Hepatocyte (in vitro differentiated cells): ENCODE data around the gene BEAN1. TPM values are rescaled to one million over a fixed set of nuclear protein-coding genes. Genes with fewer than 3 reads are reported as not detected.

Experiments
- DNase-seq: peaks from one replicate; pipeline ENCODE4 v3.0.0-alpha.2; 2016; ENCODE audit warnings: low spot score
- H2AFZ ChIP-seq: fragments of 200-600 bp; sonication (generic); 2 replicates; pipeline ENCODE4 v1.6.0; 2016; ENCODE audit warnings: antibody characterized with exemption, mild to moderate bottlenecking
- H3K27ac ChIP-seq: fragments of 200-600 bp; sonication (generic); 2 replicates; pipeline ENCODE4 v1.5.1; 2016; ENCODE audit warnings: mild to moderate bottlenecking
- H3K27me3 ChIP-seq: fragments of 200-600 bp; sonication (generic); 2 replicates; pipeline ENCODE4 v1.6.1; 2016
- H3K36me3 ChIP-seq: fragments of 200-600 bp; sonication (generic); replicated peaks from 2 replicates; pipeline ENCODE4 v1.5.1; 2016; ENCODE audit warnings: low read depth; ENCODE audit not compliant: insufficient read depth
- H3K4me1 ChIP-seq: fragments of 200-600 bp; sonication (generic); 2 replicates; pipeline ENCODE4 v1.5.1; 2016; ENCODE audit warnings: mild to moderate bottlenecking, moderate library complexity; ENCODE audit not compliant: insufficient read depth
- H3K4me2 ChIP-seq: fragments of 200-600 bp; sonication (generic); 2 replicates; pipeline ENCODE4 v1.6.0; 2016
- H3K4me3 ChIP-seq: fragments of 200-600 bp; sonication (generic); 2 replicates; pipeline ENCODE4 v1.5.1; 2016; ENCODE audit warnings: mild to moderate bottlenecking
- H3K79me2 ChIP-seq: fragments of 200-600 bp; sonication (generic); 2 replicates; pipeline ENCODE4 v1.6.0; 2017; ENCODE audit warnings: mild to moderate bottlenecking
- H3K9me2 ChIP-seq: fragments of 200-600 bp; sonication (generic); replicated peaks from 2 replicates; pipeline ENCODE4 v1.6.0; 2017; ENCODE audit warnings: mild to moderate bottlenecking; ENCODE audit not compliant: insufficient read depth
- H3K9me3 ChIP-seq: fragments of 200-600 bp; sonication (generic); 2 replicates; pipeline ENCODE4 v1.5.1; 2016; ENCODE audit warnings: low read depth, mild to moderate bottlenecking
- H4K20me1 ChIP-seq: fragments of 200-600 bp; sonication (generic); 2 replicates; pipeline ENCODE4 v1.6.0; 2016; ENCODE audit warnings: mild to moderate bottlenecking; ENCODE audit not compliant: insufficient read depth, poor library complexity, severe bottlenecking
- CTCF ChIP-seq: fragments of 200-600 bp; sonication (generic); IDR thresholded peaks from 2 replicates; pipeline ENCODE4 v1.5.1; 2016; ENCODE audit warnings: antibody characterized with exemption, mild to moderate bottlenecking; ENCODE audit not compliant: poor library complexity
- EZH2 ChIP-seq: fragments of 200-600 bp; sonication (generic); IDR thresholded peaks from 2 replicates; pipeline ENCODE4 v1.6.1; 2016; ENCODE audit warnings: antibody characterized with exemption, mild to moderate bottlenecking, borderline replicate concordance
- EZH2phosphoT487 ChIP-seq: fragments of 200-600 bp; sonication (generic); IDR thresholded peaks from one replicate; pipeline ENCODE4 v1.6.1; 2018; ENCODE audit warnings: antibody characterized with exemption, mild to moderate bottlenecking, low read depth, moderate library complexity; ENCODE audit not compliant: unreplicated experiment, severe bottlenecking
- WGBS: methylation state at CpG from one replicate; pipeline ENCODE4 v1.1.6; 2016; ENCODE audit warnings: low lambda C conversion rate; ENCODE audit errors: missing lambda C conversion rate; 5-methylcytosine and 5-hydroxymethylcytosine counted together
- polyA plus RNA-seq: library from polyadenylated mRNA; unstranded; fragments of >200 nt; fragmentation: Nextera tagmentation; extraction: Ambion mirVana; gene quantifications from 2 replicates; pipeline ENCODE4 v1.2.1, GENCODE V29; 2016
- total RNA-seq: library from RNA; depleted of rRNA; stranded (reverse); fragments of >200 nt; gene quantifications from 2 replicates; pipeline ENCODE4 v1.2.3, GENCODE V29; 2014

BEAN1 gene
- total and polyA plus RNA-seq, 2 experiments from 2014 or later, result 0.63 to 1.8 TPM

GRCh38 chr16:66438536-66438935 is 11.4 kb downstream of the BEAN1 start:
- H3K79me2 ChIP-seq, result no peaks in the 10 kb centered on the region
- no peaks in the 10 kb centered on the region for H4K20me1 ChIP-seq
- no peak overlapping the region for H3K4me3 ChIP-seq
- no peaks in the 10 kb centered on the region for H3K4me1 ChIP-seq
- no peak overlapping the region for H3K4me2 ChIP-seq
- H3K9me2 ChIP-seq, result no peaks in the 10 kb centered on the region
- TF ChIP-seq CTCF (no peak), EZH2phosphoT487 (no peak), EZH2 (no peak)
- H3K27me3 ChIP-seq, result no peaks in the 10 kb centered on the region
- H2AFZ ChIP-seq, result no peak overlapping the region
- DNase-seq, result no peak
- H3K27ac ChIP-seq, result no peak overlapping the region
- no peaks in the 10 kb centered on the region for H3K9me3 ChIP-seq
- no peaks in the 10 kb centered on the region for H3K36me3 ChIP-seq
- WGBS, result 87% methylated on average over 8 of the region's 8 CpGs

GRCh38 chr16:66439051-66439730 is 12.1 kb downstream of the BEAN1 start:
- Histone ChIP-seq H4K20me1 (no peaks in the 10 kb centered on the region), H3K79me2 (no peaks in the 10 kb centered on the region), H3K9me3 (no peaks in the 10 kb centered on the region), H3K4me3 (no peak overlapping the region), H3K9me2 (no peaks in the 10 kb centered on the region), H3K36me3 (no peaks in the 10 kb centered on the region), H3K4me1 (no peaks in the 10 kb centered on the region), H3K27ac (no peak overlapping the region), H2AFZ (no peak overlapping the region), H3K4me2 (no peak overlapping the region), H3K27me3 (no peaks in the 10 kb centered on the region)
- no peak for TF ChIP-seq EZH2
- no peak for TF ChIP-seq EZH2phosphoT487
- TF ChIP-seq CTCF, result no peak
- 84% methylated on average over 5 of the region's 5 CpGs for WGBS
- no peak for DNase-seq

GRCh38 chr16:66440271-66440802 is 13.2 kb downstream of the BEAN1 start:
- Histone ChIP-seq H3K4me1 (no peaks in the 10 kb centered on the region), H3K79me2 (no peaks in the 10 kb centered on the region), H3K27me3 (no peaks in the 10 kb centered on the region), H3K4me3 (no peak overlapping the region), H3K36me3 (no peaks in the 10 kb centered on the region), H3K9me2 (no peaks in the 10 kb centered on the region), H3K27ac (no peak overlapping the region), H3K4me2 (no peak overlapping the region), H2AFZ (no peak overlapping the region), H4K20me1 (no peaks in the 10 kb centered on the region), H3K9me3 (no peaks in the 10 kb centered on the region)
- WGBS, result 93% methylated on average over 10 of the region's 10 CpGs
- TF ChIP-seq CTCF, result no peak
- no peak for TF ChIP-seq EZH2
- no peak for TF ChIP-seq EZH2phosphoT487
- DNase-seq, result no peak
